Ishikawa (cell line): ENCODE data around the gene TSR1.

Experiments used
- CEBPB ChIP-seq: IDR thresholded peaks from 2 replicates; pipeline ENCODE4 v1.6.1; 2012
- CREB1 ChIP-seq: IDR thresholded peaks from 2 replicates; pipeline ENCODE4 v1.6.1; 2012; ENCODE audit warnings: low read depth
- EGR1 ChIP-seq: IDR thresholded peaks from 2 replicates; pipeline ENCODE4 v1.6.1; 2012
- EP300 ChIP-seq: IDR thresholded peaks from 2 replicates; pipeline ENCODE4 v1.6.1; 2012; ENCODE audit warnings: borderline replicate concordance
- FOXM1 ChIP-seq: IDR thresholded peaks from 2 replicates; pipeline ENCODE4 v1.6.1; 2012; ENCODE audit warnings: low read depth, borderline replicate concordance
- NFIC ChIP-seq: IDR thresholded peaks from 2 replicates; pipeline ENCODE4 v1.6.1; 2012
- RAD21 ChIP-seq: IDR thresholded peaks from 2 replicates; pipeline ENCODE4 v1.6.1; 2012; ENCODE audit warnings: low read depth
- REST ChIP-seq: IDR thresholded peaks from 2 replicates; pipeline ENCODE4 v1.6.1; 2012; ENCODE audit warnings: low read depth, mild to moderate bottlenecking
- TAF1 ChIP-seq: IDR thresholded peaks from 2 replicates; pipeline ENCODE4 v1.6.1; 2012; ENCODE audit warnings: low read depth, mild to moderate bottlenecking
- TCF12 ChIP-seq: IDR thresholded peaks from 2 replicates; pipeline ENCODE4 v1.6.1; 2012; ENCODE audit warnings: low read depth
- TEAD4 ChIP-seq: IDR thresholded peaks from 2 replicates; pipeline ENCODE4 v1.6.1; 2012
- USF1 ChIP-seq: IDR thresholded peaks from 2 replicates; pipeline ENCODE4 v1.6.1; 2012
- YY1 ChIP-seq: IDR thresholded peaks from 2 replicates; pipeline ENCODE4 v1.6.1; 2012; ENCODE audit warnings: low read depth
- ZBTB7A ChIP-seq: IDR thresholded peaks from 2 replicates; pipeline ENCODE4 v1.6.1; 2012; ENCODE audit warnings: low read depth
- TF ChIP-seq, protein P1 (sequence below): IDR thresholded peaks from 2 replicates; pipeline ENCODE4 v1.6.1; 2012

Gene TSR1

DNA sequence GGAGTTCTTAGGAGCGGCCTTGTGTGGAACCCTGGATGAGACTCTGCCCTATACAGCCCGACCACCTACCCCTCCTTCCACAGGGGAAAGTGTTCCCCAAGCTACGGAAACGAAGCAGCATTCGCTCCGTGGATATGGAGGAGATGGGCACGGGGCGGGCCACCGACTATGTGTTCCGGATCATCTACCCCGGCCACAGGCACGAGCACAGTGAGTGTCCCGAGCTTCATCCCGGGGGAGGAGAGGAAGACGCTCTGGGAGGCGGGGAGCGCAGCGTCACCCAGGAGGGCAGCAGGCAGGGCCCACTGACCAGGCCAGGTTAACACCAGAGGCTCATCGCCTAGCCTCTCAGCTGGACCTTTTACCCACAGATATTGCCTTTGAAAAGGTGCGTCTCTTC, 28.9 kb upstream of the TSR1 start:
- TF ChIP-seq TAF1 (no peak), TEAD4 (no peak), USF1 (no peak), REST (no peak), ZBTB7A (no peak), CEBPB (no peak), EGR1 (no peak), YY1 (no peak), TCF12 (no peak), NFIC (no peak)
- TF ChIP-seq, protein P1, sequence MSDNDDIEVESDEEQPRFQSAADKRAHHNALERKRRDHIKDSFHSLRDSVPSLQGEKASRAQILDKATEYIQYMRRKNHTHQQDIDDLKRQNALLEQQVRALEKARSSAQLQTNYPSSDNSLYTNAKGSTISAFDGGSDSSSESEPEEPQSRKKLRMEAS = no peak

GRCh38 chr17:2364763-2365116, 28.5 kb upstream of the TSR1 start:
- no peak for TF ChIP-seq NFIC
- TF ChIP-seq FOXM1 = no peak
- TF ChIP-seq EGR1 = no peak
- TF ChIP-seq TCF12 = no peak
- TF ChIP-seq RAD21 = no peak
- TF ChIP-seq CEBPB = no peak
- TF ChIP-seq, protein P1 = no peak
- TF ChIP-seq TEAD4 = no peak
- no peak for TF ChIP-seq EP300
- TF ChIP-seq ZBTB7A = no peak
- TF ChIP-seq YY1 = no peak
- TF ChIP-seq REST = no peak
- TF ChIP-seq TAF1 = no peak
- no peak for TF ChIP-seq USF1
- no peak for TF ChIP-seq CREB1

GRCh38 chr17:2363851-2364762, 27.9 kb upstream of the TSR1 start:
- TF ChIP-seq EP300 = no peak

- TF ChIP-seq USF1 (no peak), YY1 (no peak), EGR1 (no peak), NFIC (no peak), CEBPB (no peak), TEAD4 (no peak)
- TF ChIP-seq, protein P1 = no peak
These were observed 27.1 kb upstream of the TSR1 start for GRCh38 chr17:2363318-2363717.

DNA sequence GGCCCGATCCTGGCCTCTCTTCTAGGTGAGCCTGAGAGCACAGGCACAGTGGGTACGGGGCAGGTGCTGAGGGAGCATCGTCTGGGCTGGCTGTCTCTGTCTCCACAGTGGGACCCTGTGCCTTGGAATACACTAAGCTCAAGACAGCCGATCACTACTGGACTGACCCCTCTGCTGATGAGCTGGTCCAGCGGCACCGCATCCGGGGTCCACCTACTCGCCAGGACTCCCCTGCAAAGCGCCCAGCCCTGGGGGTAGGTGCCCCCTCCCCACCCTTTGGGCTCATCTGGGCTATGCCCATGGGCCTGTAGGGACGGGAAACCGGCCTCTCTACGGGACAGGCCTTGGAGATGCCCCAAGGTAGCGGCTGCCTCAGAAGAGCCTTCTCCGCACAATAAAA, 26.6 kb upstream of the TSR1 start:
- TF ChIP-seq RAD21 = no peak
- no peak for TF ChIP-seq ZBTB7A
- no peak for TF ChIP-seq TCF12
- TF ChIP-seq USF1 = no peak
- no peak for TF ChIP-seq TEAD4
- TF ChIP-seq FOXM1 = no peak
- TF ChIP-seq EGR1 = no peak
- no peak for TF ChIP-seq YY1
